Measurements from ENCODE around the gene GLB1L2. TPM values are rescaled to one million over a fixed set of nuclear protein-coding genes. Genes with fewer than 3 reads are reported as not detected.
"Not testable (repeated sequence)": the region's sequence is repeated elsewhere in the genome, so short reads cannot be mapped to it uniquely, and the experiment has no call there.

GLB1L2 gene
- total RNA-seq, 1 donor from 2014 or later: 0.99 TPM

GRCh38 chr11:134322553-134322952, 9.2 kb upstream of the GLB1L2 start:
- DNase-seq (ENCODE audit: extremely low read depth, low read depth, low spot score): no peak

- DNase-seq (ENCODE audit: extremely low read depth, low read depth, low spot score): no peak
These were observed 3.4 kb upstream of the GLB1L2 start for GRCh38 chr11:134328433-134328832.

GRCh38 chr11:134330611-134331353, 1.0 kb upstream of the GLB1L2 start:
- DNase-seq (ENCODE audit: extremely low read depth, low read depth, low spot score): no peak

GRCh38 chr11:134332189-134332631, 422 bp downstream of the GLB1L2 start:
- DNase-seq (ENCODE audit: extremely low read depth, low read depth, low spot score): no peak

- no peak for DNase-seq (ENCODE audit: extremely low read depth, low read depth, low spot score)
These were observed 994 bp downstream of the GLB1L2 start for GRCh38 chr11:134332782-134333181.

- no peak for DNase-seq (ENCODE audit: extremely low read depth, low read depth, low spot score)
These were observed 1.5 kb downstream of the GLB1L2 start for GRCh38 chr11:134333312-134333711.

GRCh38 chr11:134333946-134334345, 2.2 kb downstream of the GLB1L2 start:
- no peak for DNase-seq (ENCODE audit: extremely low read depth, low read depth, low spot score)

- DNase-seq (ENCODE audit: extremely low read depth, low read depth, low spot score): no peak
These were observed 3.2 kb downstream of the GLB1L2 start for GRCh38 chr11:134334796-134335571.

GRCh38 chr11:134337051-134337450, 5.3 kb downstream of the GLB1L2 start:
- DNase-seq (ENCODE audit: extremely low read depth, low read depth, low spot score): no peak

GRCh38 chr11:134338068-134338467, 6.3 kb downstream of the GLB1L2 start:
- DNase-seq (ENCODE audit: extremely low read depth, low read depth, low spot score): no peak

- DNase-seq (ENCODE audit: extremely low read depth, low read depth, low spot score): no peak
These were observed 6.9 kb downstream of the GLB1L2 start for GRCh38 chr11:134338654-134339053.

- no peak for DNase-seq (ENCODE audit: extremely low read depth, low read depth, low spot score)
These were observed 8.0 kb downstream of the GLB1L2 start for GRCh38 chr11:134339756-134340155.

- DNase-seq (ENCODE audit: extremely low read depth, low read depth, low spot score): no peak
These were observed 8.7 kb downstream of the GLB1L2 start for GRCh38 chr11:134340354-134340964.

- DNase-seq (ENCODE audit: extremely low read depth, low read depth, low spot score): no peak
These were observed 10.2 kb downstream of the GLB1L2 start for GRCh38 chr11:134341805-134342571.

- DNase-seq (ENCODE audit: extremely low read depth, low read depth, low spot score): no peak
These were observed 11.0 kb downstream of the GLB1L2 start for GRCh38 chr11:134342572-134343340.

GRCh38 chr11:134343646-134344045, 11.9 kb downstream of the GLB1L2 start:
- DNase-seq (ENCODE audit: extremely low read depth, low read depth, low spot score): no peak

GRCh38 chr11:134344497-134345236, 12.9 kb downstream of the GLB1L2 start:
- not testable (repeated sequence) for DNase-seq (ENCODE audit: extremely low read depth, low read depth, low spot score)

GRCh38 chr11:134345237-134345550, 13.4 kb downstream of the GLB1L2 start:
- no peak for DNase-seq (ENCODE audit: extremely low read depth, low read depth, low spot score)

GRCh38 chr11:134346101-134346975, 14.6 kb downstream of the GLB1L2 start:
- DNase-seq (ENCODE audit: extremely low read depth, low read depth, low spot score): no peak
